DMS53 treated with DMSO at 0.1 percent for 48 hours (cell line): ENCODE measurements around the gene ADCY10.
A peak's percentile ranks its signal among the peaks of the same experiment; 100 is the strongest.
"Not testable (repeated sequence)": the region's sequence is repeated elsewhere in the genome, so short reads cannot be mapped to it uniquely, and the experiment has no call there.

ENCODE experiments used
- DNase-seq: peaks from one replicate; lab custom pipeline; 2025; ENCODE audit not compliant: unreplicated experiment; lab: John Stamatoyannopoulos, UW

ADCY10 gene

DNA sequence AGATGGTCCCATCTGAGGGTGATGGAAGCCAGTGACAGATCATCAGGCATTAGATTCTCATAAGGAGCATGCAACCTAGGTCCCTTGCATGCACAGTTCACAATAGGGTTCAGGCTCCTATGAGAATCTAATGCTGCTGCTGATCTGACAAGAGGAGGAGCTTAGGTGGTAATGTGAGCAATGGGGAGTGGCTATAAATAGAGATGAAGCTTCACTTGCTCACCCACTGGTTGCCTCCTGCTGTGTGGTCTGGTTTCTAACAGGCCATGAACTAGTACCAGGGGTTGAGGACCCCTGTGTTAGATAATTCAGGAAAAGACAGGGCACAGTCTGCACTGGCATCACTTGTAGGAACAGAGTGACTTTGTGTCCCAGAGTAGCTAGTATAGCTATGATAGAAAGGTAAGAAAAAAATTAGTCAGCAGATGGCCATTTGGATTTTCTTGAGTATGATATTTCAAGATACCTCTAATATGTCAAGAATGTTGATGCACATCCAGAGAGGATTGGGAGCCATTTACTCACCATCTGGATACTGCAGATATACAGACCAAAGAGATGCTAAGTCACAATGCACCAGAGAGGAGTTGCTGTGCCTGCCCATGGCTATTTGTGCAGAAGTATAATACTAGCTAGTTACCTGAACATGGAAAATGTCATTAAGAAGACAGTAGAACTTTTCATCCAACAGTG is 53.6 kb downstream of the ADCY10 start:
- DNase-seq = no peak

DNA sequence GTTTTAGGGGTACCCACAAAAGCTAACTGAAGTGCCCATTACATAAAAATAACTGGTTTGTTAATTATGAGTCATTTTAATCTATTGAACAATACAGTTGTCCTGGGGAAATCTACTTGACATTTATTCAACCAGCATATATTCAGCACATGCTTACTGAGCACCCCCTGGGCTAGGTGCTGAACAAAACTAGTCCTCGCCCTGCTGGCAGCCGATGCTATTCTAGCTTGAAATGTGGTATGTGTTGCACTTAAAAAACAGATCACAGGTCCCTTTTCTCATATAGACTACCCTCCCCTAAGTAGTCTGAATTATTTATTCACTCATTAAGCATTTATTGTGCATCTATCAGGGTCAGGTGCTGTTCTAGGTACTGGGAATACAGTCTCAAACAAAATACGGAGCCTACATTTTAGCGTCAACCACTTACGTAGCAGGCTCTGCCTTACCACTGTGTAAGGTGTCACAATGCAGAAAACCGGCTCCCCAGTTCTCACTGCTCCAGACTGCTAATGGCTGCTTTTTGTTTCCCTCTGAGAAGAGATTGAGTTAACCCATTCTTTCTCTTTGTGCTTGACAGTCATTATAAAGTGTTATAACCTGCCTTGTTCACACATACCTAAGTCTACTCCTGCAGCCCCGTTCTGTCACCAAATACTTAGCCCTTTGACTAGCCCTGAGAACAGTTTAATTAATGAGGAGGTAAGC is 57.1 kb downstream of the ADCY10 start:
- DNase-seq = no peak

DNA sequence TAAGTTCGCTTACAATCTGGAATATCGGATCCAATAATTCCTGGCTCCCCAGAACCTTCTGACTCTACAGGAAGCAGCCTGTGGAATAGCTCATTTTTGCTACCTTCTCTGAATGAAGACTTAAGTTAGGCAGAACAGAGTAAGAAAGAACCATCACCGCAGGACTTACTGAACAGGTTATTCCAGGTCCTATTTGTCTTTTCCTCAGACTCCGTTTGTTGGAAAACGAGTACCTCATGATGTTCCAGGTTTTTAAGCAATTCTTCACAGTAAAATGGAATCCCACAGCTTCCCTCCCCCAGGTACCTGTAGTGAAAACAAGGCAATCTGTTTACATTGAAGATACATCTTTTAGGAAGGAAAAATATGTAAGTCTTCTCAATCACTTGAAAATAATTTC is 59.8 kb downstream of the ADCY10 start:
- DNase-seq = peak; percentile 28

DNA sequence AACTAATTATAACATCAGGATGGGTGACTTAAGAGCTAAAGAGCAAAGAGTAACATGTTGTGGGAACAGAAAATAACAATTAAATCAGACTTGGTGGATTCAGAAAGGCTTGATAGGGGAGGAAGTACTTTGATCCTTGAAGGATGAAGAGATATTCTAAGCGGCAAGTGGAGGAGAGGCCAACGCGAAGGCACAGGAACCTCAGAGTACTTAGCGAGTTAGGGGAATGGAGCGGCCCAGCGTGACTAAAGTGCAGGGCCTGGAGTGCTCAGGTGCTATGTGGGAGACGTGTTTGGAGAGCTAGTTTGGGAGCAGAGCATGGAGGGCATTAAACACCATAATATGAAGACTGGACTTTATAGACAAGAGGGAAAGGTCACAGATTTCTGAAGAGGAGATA is 64.3 kb downstream of the ADCY10 start:
- no peak for DNase-seq

DNA sequence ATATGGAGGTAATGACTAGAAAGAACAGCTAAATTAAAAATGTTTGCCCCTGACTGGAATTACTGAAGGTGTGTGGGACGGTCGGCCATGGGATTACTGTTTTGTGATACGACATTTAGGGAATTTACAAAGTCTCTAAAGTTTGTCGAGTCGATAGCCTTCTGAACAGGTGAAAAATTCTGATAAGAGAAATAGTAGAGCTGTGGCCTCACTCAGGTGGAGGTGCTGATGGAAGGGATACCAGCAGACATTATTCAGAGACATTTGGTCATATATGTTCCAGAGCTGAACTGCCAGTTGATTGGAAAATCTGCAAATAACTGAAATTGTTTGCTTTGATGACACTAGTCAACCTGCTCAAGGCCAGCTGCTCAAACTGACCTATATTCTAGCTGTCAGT is 71.1 kb downstream of the ADCY10 start:
- DNase-seq = no peak

DNA sequence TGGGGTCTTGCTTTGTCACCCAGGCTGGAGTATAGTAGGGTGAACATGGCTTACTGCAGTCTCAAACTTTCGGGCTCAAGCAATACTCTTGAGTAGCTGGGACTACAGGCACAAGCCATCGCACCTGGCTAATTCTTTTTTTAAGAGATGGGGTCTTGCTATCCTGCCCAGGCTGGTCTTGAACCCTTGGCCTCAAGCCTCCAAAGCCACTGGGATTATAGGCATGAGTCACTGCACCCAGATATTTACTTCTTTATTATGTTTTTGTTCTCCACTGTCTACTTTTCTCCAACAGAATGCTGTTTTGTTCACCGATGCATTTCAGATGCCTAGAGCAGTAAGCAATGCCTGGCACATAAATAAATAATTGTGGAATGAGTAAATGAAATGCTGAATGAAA is 72.4 kb downstream of the ADCY10 start:
- DNase-seq = no peak

DNA sequence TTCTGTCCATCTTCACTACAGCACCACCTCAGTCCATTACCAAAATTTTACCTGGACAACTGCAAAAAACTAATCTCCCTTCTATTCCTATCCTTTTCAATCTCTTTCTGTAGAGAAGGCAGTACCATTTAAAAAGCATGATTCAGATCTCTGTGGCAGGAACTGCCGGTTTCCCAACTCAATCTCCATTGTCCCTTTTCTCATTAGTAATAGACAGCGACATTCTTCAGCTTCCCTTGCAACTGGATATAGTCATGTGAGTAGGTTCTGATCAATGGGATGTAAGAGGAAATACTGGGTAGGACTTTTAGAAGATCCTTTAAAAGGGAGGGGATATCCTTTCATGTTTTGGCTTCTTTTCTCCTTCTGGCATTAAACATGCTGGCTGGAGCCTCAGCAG is 74.9 kb downstream of the ADCY10 start:
- DNase-seq = no peak

DNA sequence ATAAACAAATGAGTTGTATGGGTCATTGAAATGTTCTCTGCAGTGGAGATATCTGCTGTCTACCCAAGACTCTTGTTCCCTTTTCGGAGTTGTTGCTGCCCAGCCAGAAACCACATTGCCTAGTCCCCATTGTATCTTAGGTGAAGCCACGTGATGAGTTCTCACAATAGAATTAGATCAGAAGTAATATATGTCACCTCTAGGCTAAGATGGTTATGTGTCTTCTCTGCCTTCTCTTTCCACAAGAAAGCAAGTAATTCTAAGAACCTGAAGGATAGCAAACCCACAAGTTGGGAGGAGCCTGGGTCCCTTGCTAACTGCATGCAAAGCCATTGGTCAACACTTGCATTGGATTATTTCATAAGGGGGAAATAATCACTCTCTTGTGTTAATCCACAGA is 76.6 kb downstream of the ADCY10 start:
- DNase-seq = no peak

DNA sequence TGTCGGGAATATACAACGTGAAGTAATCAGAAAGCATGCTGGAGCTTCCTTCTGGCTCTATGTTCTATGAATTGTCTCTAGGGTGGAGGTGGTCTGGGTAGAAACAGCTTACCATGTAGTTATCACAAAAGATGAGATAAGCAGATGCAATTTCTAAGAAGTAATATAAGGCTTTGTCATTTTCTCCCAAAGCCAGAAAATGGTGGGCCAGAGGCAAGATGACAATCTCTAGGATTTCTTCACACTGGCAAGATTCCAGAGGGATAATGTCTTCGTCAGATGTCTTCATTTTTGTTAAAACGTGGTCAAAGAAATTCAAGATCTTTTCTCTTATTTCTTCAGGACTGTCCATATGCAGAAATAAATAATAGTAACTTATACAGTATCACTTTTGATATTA is 77.7 kb downstream of the ADCY10 start:
- DNase-seq = no peak

DNA sequence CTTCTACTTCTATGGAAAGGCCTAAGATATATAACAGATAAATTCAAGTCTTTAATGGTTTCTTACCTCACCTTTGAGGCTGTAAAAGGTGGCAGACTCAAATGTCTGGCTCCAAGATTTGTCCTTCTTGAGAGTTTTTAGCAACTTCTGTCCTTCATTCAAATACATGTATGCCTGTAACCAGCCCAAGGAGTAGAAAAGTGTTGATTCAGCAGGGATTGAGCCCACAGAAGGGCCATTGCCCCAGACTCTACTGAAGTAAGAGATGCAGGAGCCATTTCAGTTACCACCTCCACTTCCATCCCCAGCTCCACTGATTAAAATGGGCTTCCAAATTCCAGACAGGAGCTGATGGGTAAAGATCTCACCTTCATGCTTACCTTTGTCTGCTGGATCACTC is 80.0 kb downstream of the ADCY10 start:
- DNase-seq = no peak

DNA sequence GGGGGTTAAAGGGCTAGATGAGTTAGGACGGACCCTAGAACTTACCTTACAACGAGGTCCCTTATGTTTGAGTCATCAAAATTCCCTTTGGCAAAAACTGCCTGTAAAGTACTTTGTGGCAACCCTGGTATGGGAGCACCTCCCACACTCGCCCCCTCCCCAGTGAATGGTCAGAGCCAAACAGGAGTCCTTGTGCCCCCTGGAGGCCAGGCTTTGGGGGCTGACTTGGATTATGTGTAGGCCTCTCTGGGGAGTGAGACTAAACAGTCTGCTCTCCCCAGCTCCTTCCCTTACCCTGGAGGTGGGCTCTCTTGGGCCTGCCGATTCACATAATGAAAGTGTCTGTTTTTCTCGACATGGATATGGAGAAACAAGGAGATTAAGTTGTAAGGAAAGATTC is 81.2 kb downstream of the ADCY10 start:
- no peak for DNase-seq

DNA sequence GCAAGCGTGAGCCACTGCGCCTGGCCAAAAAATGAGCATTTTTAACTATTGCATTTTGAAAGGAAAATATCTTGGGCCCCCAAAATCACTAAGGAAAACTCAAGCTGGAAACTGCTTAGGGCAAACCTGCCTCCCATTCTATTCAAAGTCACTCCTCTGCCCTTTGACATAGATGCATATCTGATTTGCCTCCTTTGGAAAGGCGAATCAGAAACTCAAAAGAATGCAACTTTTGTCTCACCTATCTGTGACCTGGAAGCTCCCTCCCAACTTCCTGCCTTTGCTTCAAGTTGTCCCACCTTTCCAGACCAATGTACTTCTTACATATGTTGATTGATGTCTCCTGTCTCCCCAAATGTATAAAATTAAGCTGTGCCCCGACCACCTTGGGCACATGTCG is 83.3 kb downstream of the ADCY10 start:
- not testable (repeated sequence) for DNase-seq

DNA sequence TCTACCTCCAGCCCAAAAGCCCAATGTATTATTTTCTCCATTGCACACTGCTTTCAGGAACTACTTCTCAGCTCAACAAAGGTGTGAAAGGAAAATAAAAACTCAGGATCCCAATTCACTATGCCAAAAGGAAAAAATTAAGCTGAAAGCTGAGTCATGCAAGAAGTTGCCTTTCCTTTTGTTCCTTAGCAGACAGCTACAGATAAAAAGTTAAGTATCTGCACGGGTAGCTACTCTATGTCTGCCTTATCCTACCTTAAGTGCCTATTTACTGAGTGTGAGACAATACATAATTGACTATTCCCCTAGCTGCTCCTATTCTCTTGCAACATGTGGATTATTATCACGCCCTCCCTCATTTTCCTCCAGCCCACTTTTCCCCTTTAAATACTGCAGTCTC is 84.1 kb downstream of the ADCY10 start:
- no peak for DNase-seq

DNA sequence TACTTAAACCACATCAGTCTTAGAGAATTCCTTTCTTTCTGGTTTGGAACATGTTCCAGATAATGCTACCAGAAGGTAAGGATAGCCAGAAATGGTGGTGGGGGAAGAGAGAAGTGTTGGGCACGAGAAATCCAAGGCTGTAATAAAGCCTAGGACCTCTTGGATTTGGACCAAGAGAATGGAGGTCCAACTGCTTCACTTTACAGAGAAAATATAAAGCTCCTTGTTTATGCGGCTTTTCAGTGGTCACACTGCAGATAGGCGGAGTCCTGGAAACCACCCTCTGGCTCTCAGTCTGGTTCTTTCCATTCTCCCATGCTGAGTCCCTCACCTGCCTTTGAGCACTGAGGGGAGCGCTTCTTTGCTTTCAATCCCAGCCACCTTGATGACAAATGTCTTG is 87.8 kb downstream of the ADCY10 start:
- DNase-seq = no peak

DNA sequence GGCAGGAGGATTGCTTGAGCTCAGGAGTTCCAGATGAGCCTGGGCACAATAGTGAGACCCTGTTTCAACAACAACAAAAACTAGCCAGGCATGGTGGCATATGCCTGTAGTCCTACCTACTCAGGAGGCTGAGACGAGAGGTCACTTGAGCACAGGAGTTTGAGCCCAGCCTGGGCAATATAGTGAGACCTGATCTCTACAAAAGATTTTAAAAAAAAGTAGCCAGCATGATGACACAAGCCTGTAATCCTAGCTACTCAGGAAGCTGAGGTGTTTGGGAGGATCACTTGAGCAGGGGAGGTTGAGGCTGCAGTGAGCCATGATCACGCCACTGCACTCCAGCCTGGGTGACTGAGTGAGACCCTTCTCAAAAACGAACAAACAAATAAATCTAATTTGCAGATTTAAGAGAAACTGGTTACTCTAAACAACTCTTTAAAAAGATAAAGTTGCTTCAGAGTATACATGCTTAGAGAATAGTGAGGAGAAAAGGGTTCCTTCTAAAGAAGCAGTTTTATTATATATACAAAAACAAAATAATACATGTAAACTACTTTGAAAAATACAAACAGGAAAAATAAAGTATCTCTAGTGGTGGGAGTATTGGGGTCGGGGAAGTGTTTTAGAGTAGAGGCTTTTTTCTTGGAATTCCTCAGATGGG is 88.4 kb downstream of the ADCY10 start:
- no peak for DNase-seq

DNA sequence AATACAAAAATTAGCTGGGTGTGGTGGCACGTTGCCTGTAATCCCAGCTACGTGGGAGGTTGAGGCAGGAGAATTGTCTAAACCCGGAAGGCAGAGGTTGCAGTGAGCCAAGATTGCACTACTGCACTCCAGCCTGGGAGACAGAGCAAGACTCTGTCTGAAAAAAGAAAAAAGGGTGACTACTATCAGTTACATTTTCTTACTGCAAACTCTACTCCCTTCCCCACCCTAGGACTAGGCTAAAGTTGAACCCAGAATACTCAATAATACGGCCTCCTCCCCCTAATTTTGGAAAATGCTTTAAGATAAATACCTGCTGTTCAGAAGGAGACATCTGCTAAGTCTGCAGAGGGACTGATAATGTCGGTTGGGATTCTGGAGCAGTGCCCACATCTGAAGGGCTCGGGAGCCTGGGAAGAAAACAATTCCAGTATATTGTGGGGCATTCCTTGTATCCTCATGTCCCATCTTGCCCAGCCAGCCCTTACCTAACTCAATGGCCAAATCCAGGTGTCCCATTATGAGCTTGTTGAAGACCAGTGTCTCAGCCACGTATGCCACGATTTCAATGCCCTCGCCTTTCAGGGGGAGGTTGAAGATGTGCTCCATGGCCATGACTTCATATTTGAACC is 89.7 kb downstream of the ADCY10 start:
- DNase-seq = no peak

DNA sequence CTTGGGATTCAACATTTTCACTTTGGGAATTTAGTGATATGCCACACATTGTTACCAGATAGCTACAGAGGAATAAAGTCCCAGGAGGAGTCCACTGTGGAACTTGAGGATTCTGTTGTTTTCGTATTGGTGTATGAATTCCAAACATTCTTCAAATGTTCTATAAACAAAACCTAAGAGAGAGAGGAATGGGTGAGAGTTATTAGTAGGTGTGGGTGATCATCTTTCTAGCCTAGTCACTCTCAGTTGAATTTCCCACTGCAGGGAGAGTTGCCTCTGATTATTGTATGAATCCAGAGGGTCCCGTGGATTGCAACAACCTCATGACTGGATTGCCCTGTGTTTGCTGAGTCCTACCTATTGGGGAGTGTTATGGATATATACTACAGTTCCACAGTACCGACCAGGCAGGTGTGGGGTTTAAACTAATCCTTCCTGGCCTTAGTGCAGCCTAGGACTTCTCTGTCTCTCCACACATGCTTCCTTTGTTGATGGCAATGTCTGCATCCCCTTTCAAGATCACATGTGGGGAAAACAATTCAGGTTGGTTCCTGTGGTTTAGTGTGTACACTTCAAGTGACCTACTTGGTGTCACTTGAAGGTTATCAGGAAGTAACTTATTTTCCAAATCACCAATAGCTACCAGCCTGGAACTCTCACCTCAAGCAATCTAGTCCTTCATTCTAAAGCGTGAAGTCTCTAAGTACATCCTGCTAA is 91.8 kb downstream of the ADCY10 start:
- DNase-seq = no peak

DNA sequence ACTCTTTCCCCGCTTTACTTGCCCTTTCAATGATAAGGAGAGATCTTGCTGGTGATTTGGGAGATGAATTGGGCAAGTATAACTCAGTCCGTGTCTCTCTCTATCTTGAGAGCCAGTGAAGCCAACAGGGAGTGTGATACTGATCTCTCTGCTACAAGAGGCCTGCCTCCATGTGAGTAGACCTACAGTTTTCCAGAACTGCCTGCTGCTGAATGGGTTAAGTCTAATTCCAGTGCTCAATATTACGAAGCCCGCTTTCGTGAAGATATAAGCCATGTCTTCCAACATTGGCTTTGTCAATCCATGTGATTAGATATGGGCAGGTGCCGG is 92.6 kb downstream of the ADCY10 start:
- DNase-seq = no peak

DNA sequence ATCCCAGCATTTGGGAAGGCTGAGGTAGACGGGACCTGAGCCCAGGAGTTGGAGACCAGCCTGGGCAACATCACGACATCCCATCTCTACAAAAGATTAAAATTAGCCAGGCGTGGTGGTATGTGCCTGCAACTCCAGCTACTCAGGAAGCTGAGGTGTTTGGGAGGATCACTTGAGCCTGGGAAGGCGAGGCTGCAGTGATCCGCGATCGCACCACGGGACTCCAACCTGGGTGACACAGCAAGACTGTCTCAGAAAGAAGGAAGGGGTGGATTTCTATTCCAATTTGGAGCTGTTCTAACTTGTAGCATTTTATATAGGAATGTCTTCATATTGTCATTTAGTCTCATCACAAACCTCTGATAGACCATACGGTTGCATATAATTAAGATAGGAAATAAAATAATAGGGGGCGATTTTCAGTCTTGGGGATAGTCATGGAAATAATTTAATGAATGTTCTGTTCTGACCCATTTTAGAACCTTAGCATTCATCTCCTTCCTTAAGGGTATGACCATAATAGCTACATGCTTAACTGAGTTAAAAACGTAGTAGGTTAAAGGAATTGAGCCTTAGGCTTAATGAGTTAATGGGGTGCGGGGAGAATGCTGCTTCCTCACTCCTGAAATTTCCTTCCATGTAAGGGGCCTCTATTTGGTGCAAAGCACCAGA is 93.1 kb downstream of the ADCY10 start:
- no peak for DNase-seq

DNA sequence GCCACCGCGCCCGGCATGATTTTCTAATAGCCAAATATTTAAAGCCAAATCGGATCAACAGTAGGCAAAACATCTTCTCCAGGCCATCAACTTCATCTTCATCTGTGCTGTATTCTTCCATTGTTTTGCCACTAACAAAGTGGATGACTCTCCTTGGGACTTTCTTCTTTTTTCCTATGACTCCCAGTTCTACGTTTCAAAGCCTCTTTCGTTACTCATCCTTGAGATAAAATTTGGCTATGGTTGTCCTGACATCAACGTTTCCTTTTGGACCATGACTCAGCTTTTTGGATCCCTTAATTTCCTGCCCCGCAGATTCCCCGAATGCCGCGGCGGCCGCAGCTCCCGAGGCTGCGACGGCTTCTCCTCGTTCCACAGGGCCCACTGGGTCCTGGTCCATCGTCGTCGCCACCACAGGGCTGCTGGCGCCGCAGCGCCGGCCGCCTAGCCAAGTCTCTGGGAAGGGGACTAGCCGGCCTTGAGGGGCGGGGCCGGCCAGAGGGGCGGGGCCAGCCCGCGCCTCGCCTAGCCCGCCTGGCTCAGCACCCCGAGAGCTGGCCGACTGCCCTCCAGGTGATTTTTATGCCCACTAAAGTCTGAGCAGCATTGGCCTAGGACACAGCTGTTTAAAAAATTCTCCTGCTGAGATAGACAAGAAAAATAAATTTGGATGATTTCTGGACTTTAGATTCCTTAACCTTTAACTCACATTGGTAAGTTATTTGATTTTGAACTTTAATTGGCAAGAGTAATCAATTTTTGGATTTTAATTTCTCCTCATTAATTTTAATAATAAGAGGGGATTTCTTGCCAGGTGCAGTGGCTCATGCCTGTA is 93.9 kb downstream of the ADCY10 start:
- peak; percentile 27 for DNase-seq
